Endothelial cell (in vitro differentiated cells): Measurements from ENCODE around the gene FARP1. TPM values are rescaled to one million over a fixed set of nuclear protein-coding genes. Genes with fewer than 3 reads are reported as not detected.

Experiments
- DNase-seq: peaks from one replicate; pipeline ENCODE4 v3.0.0; 2021; ENCODE audit warnings: low spot score
- H3K27ac Mint-ChIP-seq: one replicate; pipeline ENCODE4 v1.8.0; 2021; ENCODE audit warnings: mixed read lengths, inconsistent platforms; ENCODE audit not compliant: unreplicated experiment
- H3K27me3 Mint-ChIP-seq: one replicate; pipeline ENCODE4 v1.8.0; 2021; ENCODE audit warnings: mild to moderate bottlenecking, moderate library complexity, mixed read lengths, inconsistent platforms; ENCODE audit not compliant: unreplicated experiment
- H3K36me3 Mint-ChIP-seq: one replicate; pipeline ENCODE4 v1.8.0; 2021; ENCODE audit warnings: mild to moderate bottlenecking, low read depth, mixed read lengths, inconsistent platforms; ENCODE audit not compliant: unreplicated experiment
- H3K4me1 Mint-ChIP-seq: one replicate; pipeline ENCODE4 v1.8.0; 2021; ENCODE audit warnings: mild to moderate bottlenecking, mixed read lengths, inconsistent platforms; ENCODE audit not compliant: unreplicated experiment
- H3K4me3 Mint-ChIP-seq: one replicate; pipeline ENCODE4 v1.8.0; 2021; ENCODE audit warnings: mild to moderate bottlenecking, mixed read lengths, inconsistent platforms; ENCODE audit not compliant: unreplicated experiment
- H3K9me3 Mint-ChIP-seq: one replicate; pipeline ENCODE4 v1.8.0; 2021; ENCODE audit warnings: mixed read lengths, inconsistent platforms; ENCODE audit not compliant: unreplicated experiment
- total RNA-seq: library from RNA; stranded (reverse); fragmentation: NEBNext Ultra II Directional; extraction: Animal tissue kit (Norgen Biotek cat#: 25700); gene quantifications from one replicate; pipeline ENCODE4 v1.2.1, GENCODE V29; 2021; ENCODE audit not compliant: unreplicated experiment
- TF ChIP-seq, protein P1 (sequence below): fragments of 200-600 bp; sonication (generic); IDR thresholded peaks from one replicate; pipeline ENCODE4 v1.5.0; 2021; ENCODE audit warnings: antibody characterized with exemption; ENCODE audit not compliant: unreplicated experiment

The FARP1 gene
- total RNA-seq, 1 donor from 2014 or later, result 167 TPM

DNA sequence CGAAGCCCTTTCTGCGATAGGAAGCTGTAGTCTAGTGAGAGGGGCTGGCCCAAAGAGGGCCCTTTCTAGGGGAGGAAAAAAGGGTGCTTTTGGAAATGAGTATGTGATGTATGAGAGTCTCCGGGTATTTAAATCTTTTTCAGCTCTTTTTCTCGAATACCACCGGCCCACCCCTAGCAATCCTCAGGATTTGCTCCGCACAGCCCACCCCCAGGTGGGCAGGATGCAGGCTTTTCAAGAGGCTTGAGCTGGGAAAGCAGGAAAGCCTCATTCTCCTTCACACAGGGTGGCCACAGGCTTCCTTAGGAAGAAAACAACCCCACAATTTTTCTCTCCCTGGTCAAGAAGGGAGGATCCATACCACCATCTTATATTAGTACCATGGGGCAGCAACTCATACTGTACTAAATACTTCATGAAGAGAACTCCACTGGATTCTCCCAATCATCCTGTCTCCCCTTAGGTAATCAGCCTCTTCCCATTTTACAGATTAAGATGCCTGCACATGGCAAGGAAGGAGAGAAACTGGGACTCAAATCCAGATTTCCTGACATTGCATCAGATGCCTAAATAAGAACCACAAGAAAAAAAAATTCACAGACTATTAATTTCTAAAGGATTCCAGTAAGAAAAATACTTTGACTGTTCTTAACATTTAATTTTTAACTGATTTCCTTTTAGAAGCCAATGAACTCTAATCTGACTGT, 349.6 kb downstream of the FARP1 start:
- Mint-ChIP-seq H3K36me3 (peaks cover 6% of the 10 kb centered on the region), H3K27me3 (peaks cover 10% of the 10 kb centered on the region), H3K4me1 (peaks cover 49% of the 10 kb centered on the region), H3K4me3 (peak overlapping the region; percentile 28), H3K9me3 (no peaks in the 10 kb centered on the region), H3K27ac (peak overlapping the region; percentile 78)
- no peak for DNase-seq
- TF ChIP-seq, protein P1, sequence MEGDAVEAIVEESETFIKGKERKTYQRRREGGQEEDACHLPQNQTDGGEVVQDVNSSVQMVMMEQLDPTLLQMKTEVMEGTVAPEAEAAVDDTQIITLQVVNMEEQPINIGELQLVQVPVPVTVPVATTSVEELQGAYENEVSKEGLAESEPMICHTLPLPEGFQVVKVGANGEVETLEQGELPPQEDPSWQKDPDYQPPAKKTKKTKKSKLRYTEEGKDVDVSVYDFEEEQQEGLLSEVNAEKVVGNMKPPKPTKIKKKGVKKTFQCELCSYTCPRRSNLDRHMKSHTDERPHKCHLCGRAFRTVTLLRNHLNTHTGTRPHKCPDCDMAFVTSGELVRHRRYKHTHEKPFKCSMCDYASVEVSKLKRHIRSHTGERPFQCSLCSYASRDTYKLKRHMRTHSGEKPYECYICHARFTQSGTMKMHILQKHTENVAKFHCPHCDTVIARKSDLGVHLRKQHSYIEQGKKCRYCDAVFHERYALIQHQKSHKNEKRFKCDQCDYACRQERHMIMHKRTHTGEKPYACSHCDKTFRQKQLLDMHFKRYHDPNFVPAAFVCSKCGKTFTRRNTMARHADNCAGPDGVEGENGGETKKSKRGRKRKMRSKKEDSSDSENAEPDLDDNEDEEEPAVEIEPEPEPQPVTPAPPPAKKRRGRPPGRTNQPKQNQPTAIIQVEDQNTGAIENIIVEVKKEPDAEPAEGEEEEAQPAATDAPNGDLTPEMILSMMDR, result no peak

DNA sequence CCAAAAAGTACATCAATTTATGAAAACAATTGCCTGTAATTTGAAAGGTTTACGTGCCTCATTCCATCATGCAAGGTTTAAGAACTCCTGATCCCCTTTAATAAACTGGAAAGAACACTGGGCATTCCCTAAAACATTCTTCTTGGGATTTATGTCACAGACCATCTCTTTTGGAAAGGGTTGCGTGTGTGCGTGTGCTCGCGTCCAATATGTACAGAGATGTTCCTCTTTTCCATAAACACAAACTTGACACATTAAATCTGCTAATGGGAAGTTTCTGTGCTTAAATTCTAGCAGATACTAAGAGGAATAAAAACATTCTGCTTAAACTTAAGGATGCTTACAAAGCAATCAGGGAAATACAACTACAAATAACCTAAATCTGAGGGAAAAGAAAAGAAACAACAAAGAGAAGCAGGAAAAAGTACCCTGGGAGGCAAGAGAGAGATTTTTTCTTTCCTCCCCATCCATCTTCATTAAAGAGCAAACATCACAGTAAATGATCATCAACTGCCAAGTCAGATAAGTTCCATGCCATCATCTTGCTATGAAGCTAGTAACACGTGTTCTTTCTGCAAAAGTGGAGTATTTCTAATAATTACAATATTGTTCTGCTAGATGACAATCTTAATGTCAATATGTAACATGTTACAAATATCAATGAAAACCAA, 350.3 kb downstream of the FARP1 start:
- TF ChIP-seq, protein P1, result no peak
- no peak overlapping the region for H3K4me3 Mint-ChIP-seq
- no peak for DNase-seq
- peaks cover 44% of the 10 kb centered on the region for H3K4me1 Mint-ChIP-seq
- peaks cover 11% of the 10 kb centered on the region for H3K27me3 Mint-ChIP-seq
- H3K27ac Mint-ChIP-seq, result no peak overlapping the region
- H3K9me3 Mint-ChIP-seq, result no peaks in the 10 kb centered on the region
- peaks cover 5% of the 10 kb centered on the region for H3K36me3 Mint-ChIP-seq

DNA sequence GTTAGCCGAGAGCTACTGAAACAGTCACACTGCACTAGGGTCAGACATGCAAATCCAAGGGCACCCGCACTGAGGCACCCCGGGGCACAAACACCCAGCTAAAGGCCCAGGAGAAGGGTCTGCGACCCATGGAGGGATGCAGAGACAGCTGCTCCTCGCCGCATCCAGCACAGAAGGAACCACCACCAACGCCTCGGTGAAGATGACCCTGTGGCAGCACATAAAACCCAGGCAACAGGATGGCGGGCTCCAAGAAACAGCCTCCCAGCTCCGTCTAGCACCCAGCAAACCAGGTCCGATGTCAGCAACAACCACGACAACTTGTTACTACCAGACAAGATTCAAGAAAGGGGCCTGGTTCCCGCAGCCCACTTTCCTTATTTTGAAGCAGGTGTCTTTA, 351.9 kb downstream of the FARP1 start:
- Mint-ChIP-seq H3K4me1 (peaks cover 32% of the 10 kb centered on the region), H3K27me3 (peaks cover 11% of the 10 kb centered on the region)
- no peak for DNase-seq

DNA sequence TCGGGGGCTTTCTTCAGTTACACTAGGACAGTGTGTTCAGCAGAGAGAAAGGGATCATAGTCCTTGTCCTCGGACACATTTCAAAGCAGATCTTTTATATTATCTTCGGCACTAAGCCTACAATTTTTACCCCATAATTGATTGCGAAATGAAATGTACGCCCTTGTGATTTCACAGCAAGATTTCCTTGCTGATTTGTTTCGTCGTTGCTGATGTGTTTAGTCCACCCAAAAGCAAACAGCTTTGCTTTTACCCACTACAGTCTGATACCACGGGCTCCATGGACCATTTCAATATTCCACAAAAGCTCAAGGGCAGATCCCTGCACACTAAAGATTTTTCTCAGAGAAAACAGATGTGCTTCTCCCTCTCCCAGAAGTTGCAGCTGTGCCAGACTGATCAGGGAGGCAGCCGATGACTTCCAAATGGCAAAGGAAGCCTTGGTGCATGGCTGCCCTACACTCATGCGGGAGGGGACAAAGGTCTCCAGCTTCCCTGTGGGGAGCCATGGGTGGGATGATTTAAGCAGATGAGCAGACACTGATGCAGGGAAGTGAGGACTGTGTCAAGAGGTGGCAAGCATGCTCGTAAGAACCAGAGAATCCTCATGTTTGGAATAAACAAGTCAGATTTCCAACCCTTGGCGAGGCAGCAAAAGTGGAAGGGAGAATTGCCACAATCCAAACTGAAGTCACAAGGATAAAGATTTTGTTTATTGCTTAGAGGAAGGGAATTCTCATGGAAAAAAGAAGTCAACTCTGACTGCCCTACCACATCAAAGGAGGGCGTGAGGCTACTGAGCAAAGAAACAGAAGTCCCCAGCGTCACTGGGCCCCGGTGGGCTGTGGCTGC, 353.0 kb downstream of the FARP1 start:
- peaks cover 26% of the 10 kb centered on the region for H3K4me1 Mint-ChIP-seq
- peaks cover 12% of the 10 kb centered on the region for H3K36me3 Mint-ChIP-seq
- no peak for DNase-seq
- peaks cover 11% of the 10 kb centered on the region for H3K27me3 Mint-ChIP-seq
- TF ChIP-seq, protein P1, result no peak
- no peak overlapping the region for H3K4me3 Mint-ChIP-seq
- no peaks in the 10 kb centered on the region for H3K9me3 Mint-ChIP-seq
- H3K27ac Mint-ChIP-seq, result no peak overlapping the region

More for the DNA sequence above, 351.9 kb downstream of the FARP1 start:
- TF ChIP-seq, protein P1, result no peak
- H3K4me3 Mint-ChIP-seq, result no peak overlapping the region
- no peak overlapping the region for H3K27ac Mint-ChIP-seq
- H3K36me3 Mint-ChIP-seq, result peaks cover 5% of the 10 kb centered on the region
- no peaks in the 10 kb centered on the region for H3K9me3 Mint-ChIP-seq
